DMS 273 (cell line): ENCODE results near the gene TIGD3.

Experiments used
- DNase-seq: peaks from one replicate; lab custom pipeline; 2025; ENCODE audit not compliant: unreplicated experiment; lab: John Stamatoyannopoulos, UW

The TIGD3 gene

DNA sequence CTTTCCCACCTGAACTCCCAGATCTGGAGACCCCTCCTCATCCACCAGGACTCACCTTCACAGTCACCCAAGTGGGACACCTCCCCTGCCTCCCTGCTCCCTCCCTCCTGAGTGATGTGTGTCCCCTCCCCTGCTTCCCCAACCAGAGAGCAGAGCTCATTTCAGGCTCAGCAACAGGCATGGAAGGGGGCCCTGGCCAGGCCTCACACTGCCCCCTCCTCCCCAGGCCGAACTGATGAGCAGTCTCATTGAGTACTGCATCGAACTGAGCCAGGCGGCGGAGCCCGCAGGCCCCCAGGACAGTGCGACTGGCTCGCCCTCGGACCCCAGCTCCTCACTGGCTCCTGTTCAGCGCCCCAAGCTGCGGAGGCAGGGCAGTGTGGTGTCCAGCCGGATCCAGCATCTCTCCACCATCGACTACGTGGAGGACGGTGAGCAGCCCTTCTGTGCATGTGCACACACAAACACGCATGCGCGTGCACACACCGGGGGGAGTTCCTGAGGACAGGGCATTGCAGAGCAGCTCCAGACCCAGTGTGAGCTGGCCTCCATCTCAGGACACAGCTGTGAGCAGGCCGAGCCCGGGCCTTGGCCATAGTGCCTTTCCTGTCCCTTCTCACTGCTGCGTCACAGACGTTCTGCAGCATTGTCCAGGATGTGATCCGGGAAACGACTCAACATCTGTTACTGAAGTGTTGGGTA, 50.2 kb downstream of the TIGD3 start:
- no peak for DNase-seq
